GM12891 (cell line): Measurements from ENCODE around the gene MAST2.
A peak's percentile ranks its signal among the peaks of the same experiment; 100 is the strongest.

Source experiments
- PAX5 ChIP-seq: IDR thresholded peaks from 2 replicates; pipeline ENCODE4 v1.6.1; 2011; ENCODE audit warnings: low read length, moderate library complexity, mild to moderate bottlenecking; ENCODE audit not compliant: insufficient read depth, severe bottlenecking
- POLR2A ChIP-seq: IDR thresholded peaks from 2 replicates; pipeline ENCODE4 v1.6.1; 2011; ENCODE audit warnings: low read depth, low read length, control low read depth
- POLR2AphosphoS5 ChIP-seq: IDR thresholded peaks from 2 replicates; pipeline ENCODE4 v1.6.1; 2011; ENCODE audit warnings: low read depth, low read length, control low read depth
- POU2F2 ChIP-seq: IDR thresholded peaks from 2 replicates; pipeline ENCODE4 v1.6.1; 2011; ENCODE audit warnings: low read depth, mild to moderate bottlenecking, control low read depth, low read length, moderate library complexity
- SPI1 ChIP-seq: IDR thresholded peaks from 2 replicates; pipeline ENCODE4 v1.6.1; 2011; ENCODE audit warnings: low read depth, low read length, control low read depth
- TAF1 ChIP-seq: IDR thresholded peaks from 2 replicates; pipeline ENCODE4 v1.6.1; 2011; ENCODE audit warnings: low read depth, low read length, control low read depth

GRCh38 chr1:46017876-46018503 is 214.6 kb downstream of the MAST2 start:
- TF ChIP-seq POLR2A (no peak), SPI1 (0 out of 2 replicates have a peak, but pooled peaks have one; percentile 32), TAF1 (no peak), POLR2AphosphoS5 (no peak), POU2F2 (no peak), PAX5 (no peak)
